ENCODE results near the gene ABRAXAS1.

ABRAXAS1 gene

DNA sequence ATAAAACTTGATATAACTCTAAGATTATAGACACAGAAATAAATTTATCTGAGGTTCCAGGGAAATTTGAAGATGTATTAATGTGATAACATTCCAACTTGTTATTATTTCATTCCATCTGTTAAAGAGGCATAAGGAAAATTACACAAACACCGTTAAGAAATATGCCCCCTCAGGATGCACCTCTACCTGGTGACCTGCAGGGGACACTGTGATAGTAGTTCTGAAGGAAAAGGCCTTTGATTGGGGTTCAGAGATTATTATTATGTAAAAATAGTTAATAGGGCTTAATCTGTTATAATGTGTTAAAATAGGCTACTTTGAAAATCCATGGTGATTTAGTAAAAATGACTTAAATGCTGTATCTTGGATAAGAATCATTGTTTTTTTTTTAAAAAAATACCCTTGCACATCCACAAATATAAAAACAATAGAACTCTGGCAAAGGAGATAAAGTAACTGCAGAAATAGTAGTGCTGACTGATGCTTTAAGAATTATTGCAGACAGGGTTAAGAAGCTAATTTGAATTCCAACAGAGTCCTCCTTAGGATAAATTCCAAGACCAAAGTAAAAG is 6.1 kb upstream of the ABRAXAS1 start:
- WGBS (ENCODE audit: extremely low coverage, insufficient coverage, insufficient read length), result no CpG with 5 or more reads among the region's 1 CpG
- Histone ChIP-seq H3K4me2 (ENCODE audit: low read length) (no peak overlapping the region), H4K8ac (ENCODE audit: low read depth, low read length) (no peak overlapping the region)

DNA sequence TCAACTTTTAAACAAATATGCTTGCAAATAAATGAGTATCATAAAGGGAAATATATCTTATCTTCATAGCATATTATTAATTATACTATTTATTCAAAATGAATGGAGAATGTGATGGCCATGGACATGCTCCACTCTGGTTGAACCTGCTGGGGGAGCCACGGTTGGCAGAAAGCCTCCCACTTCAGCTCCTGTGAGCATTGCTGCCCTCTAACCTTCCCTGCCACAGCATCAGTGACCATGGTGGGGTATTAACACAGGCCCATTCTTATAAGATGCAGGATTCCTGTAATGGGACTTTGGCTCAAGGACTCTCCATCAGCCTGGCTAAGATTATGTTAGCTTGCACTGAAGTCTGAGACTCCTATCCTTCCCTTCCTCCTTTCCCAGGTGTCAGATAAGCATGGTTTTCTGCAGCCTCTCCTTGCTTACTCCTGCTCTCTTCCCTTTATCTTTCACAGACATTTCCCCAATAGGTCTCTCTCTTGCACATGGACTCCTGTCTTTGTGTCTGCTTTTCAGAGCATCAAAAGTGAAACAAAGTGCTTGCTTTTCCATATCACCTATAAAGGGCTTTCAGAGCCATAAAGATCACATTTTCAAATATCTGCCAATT is 4.9 kb upstream of the ABRAXAS1 start:
- Histone ChIP-seq H3K4me2 (ENCODE audit: low read length) (no peak overlapping the region), H3K79me1 (ENCODE audit: low read length) (peaks cover 1% of the 10 kb centered on the region), H3K9ac (ENCODE audit: low read length) (no peak overlapping the region), H3K9me3 (ENCODE audit: insufficient read depth, low read depth, low read length) (peaks cover 2% of the 10 kb centered on the region), H3K14ac (ENCODE audit: low read length) (no peak overlapping the region), H3K18ac (ENCODE audit: low read length) (no peak overlapping the region), H2BK12ac (ENCODE audit: low read length) (no peak overlapping the region), H4K91ac (ENCODE audit: low read depth, low read length) (no peak overlapping the region), H3K23ac (ENCODE audit: low read length) (no peak overlapping the region), H2BK5ac (ENCODE audit: low read depth, low read length, poor library complexity) (no peak overlapping the region), H2AFZ (ENCODE audit: insufficient read depth, low read length, poor library complexity) (no peak overlapping the region), H3K4me1 (ENCODE audit: control insufficient read depth in 1 of 2, insufficient read depth in 2 of 2, low read length in 2 of 2) (no peaks in the 10 kb centered on the region), H3K36me3 (ENCODE audit: control insufficient read depth in 1 of 2, insufficient read depth in 2 of 2, low read length in 2 of 2) (no peaks in the 10 kb centered on the region), H4K12ac (ENCODE audit: low read depth, low read length) (no peak overlapping the region), H3K27me3 (ENCODE audit: insufficient read depth, low read length) (no peaks in the 10 kb centered on the region), H3K27ac (ENCODE audit: low read depth, low read length) (no peak overlapping the region), H3K79me2 (ENCODE audit: control insufficient read depth, insufficient read depth, low read length, poor library complexity) (peaks cover under 1% of the 10 kb centered on the region), H3K4ac (ENCODE audit: low read depth, low read length) (no peak overlapping the region), H3K4me3 (ENCODE audit: low read depth, low read length) (no peak overlapping the region), H2BK120ac (ENCODE audit: insufficient read depth, low read length, poor library complexity) (no peak overlapping the region), H4K8ac (ENCODE audit: low read depth, low read length) (no peak overlapping the region), H2AK5ac (ENCODE audit: low read length) (no peak overlapping the region)
- no peak for DNase-seq
- no CpG with 5 or more reads among the region's 1 CpG for WGBS (ENCODE audit: extremely low coverage, insufficient coverage, insufficient read length)

More for the DNA sequence above, 6.1 kb upstream of the ABRAXAS1 start:
- Histone ChIP-seq H3K18ac (ENCODE audit: low read length) (no peak overlapping the region), H4K91ac (ENCODE audit: low read depth, low read length) (no peak overlapping the region), H3K36me3 (ENCODE audit: control insufficient read depth in 1 of 2, insufficient read depth in 2 of 2, low read length in 2 of 2) (no peaks in the 10 kb centered on the region), H3K9me3 (ENCODE audit: insufficient read depth, low read depth, low read length) (peaks cover 2% of the 10 kb centered on the region), H3K4ac (ENCODE audit: low read depth, low read length) (no peak overlapping the region), H2AK5ac (ENCODE audit: low read length) (no peak overlapping the region), H2BK5ac (ENCODE audit: low read depth, low read length, poor library complexity) (no peak overlapping the region), H3K4me1 (ENCODE audit: control insufficient read depth in 1 of 2, insufficient read depth in 2 of 2, low read length in 2 of 2) (no peaks in the 10 kb centered on the region), H3K14ac (ENCODE audit: low read length) (no peak overlapping the region), H2BK120ac (ENCODE audit: insufficient read depth, low read length, poor library complexity) (no peak overlapping the region), H3K79me2 (ENCODE audit: control insufficient read depth, insufficient read depth, low read length, poor library complexity) (no peaks in the 10 kb centered on the region), H4K12ac (ENCODE audit: low read depth, low read length) (no peak overlapping the region), H3K27ac (ENCODE audit: low read depth, low read length) (no peak overlapping the region), H3K79me1 (ENCODE audit: low read length) (no peaks in the 10 kb centered on the region), H3K4me3 (ENCODE audit: low read depth, low read length) (no peak overlapping the region), H3K27me3 (ENCODE audit: insufficient read depth, low read length) (no peaks in the 10 kb centered on the region), H2BK12ac (ENCODE audit: low read length) (no peak overlapping the region), H3K9ac (ENCODE audit: low read length) (no peak overlapping the region), H3K23ac (ENCODE audit: low read length) (no peak overlapping the region), H2AFZ (ENCODE audit: insufficient read depth, low read length, poor library complexity) (no peak overlapping the region)
- DNase-seq, result peak in 1 of 2 donors; percentile 53

DNA sequence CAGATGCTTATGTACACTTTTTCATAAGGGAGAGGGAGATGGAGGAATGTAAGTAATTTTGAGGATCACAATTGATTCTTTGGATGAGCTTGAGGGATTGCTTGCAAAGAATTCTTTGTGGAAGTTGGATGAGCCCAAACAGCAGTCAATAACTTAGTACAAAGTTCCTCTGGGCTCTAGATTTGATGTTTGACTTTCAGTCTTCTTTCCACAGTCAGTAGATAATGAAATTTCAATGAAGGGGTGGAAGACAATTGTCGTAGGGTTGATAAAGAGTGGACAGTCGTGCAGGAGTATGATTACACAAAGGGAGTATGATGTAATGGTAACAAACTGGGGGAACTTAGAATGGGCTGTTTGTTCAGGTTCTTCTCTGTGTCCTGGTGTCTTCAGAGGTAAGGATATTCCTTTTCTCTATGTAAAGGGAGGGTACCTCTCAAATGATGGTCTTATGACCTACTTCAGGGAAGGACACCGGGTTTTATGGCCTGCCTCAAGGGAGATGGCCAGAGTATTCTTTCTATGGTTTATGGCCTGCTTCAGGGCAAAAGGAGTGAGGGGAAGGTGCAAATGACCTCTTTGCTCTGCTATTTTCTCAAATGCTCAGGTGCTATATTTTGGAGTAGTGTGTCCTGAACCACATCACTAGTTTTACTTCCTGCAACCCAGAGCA is 1.7 kb upstream of the ABRAXAS1 start:
- H3K4ac ChIP-seq (ENCODE audit: low read depth, low read length), result no peak overlapping the region
- no peak overlapping the region for H3K23ac ChIP-seq (ENCODE audit: low read length)
- H3K36me3 ChIP-seq (ENCODE audit: control insufficient read depth in 1 of 2, insufficient read depth in 2 of 2, low read length in 2 of 2), result no peaks in the 10 kb centered on the region
- peaks cover 6% of the 10 kb centered on the region for H3K79me1 ChIP-seq (ENCODE audit: low read length)
- no peak overlapping the region for H4K12ac ChIP-seq (ENCODE audit: low read depth, low read length)
- H2BK120ac ChIP-seq (ENCODE audit: insufficient read depth, low read length, poor library complexity), result no peak overlapping the region
- no peak overlapping the region for H3K27ac ChIP-seq (ENCODE audit: low read depth, low read length)
- no peak for DNase-seq
- H3K4me3 ChIP-seq (ENCODE audit: low read depth, low read length), result no peak overlapping the region
- H4K8ac ChIP-seq (ENCODE audit: low read depth, low read length), result no peak overlapping the region
- no peak overlapping the region for H3K9ac ChIP-seq (ENCODE audit: low read length)
- H3K27me3 ChIP-seq (ENCODE audit: insufficient read depth, low read length), result no peaks in the 10 kb centered on the region
- H2BK12ac ChIP-seq (ENCODE audit: low read length), result no peak overlapping the region
- no peaks in the 10 kb centered on the region for H3K9me3 ChIP-seq (ENCODE audit: insufficient read depth, low read depth, low read length)
- H3K4me1 ChIP-seq (ENCODE audit: control insufficient read depth in 1 of 2, insufficient read depth in 2 of 2, low read length in 2 of 2), result no peaks in the 10 kb centered on the region
- H3K14ac ChIP-seq (ENCODE audit: low read length), result no peak overlapping the region
- no peak overlapping the region for H3K4me2 ChIP-seq (ENCODE audit: low read length)
- no peak overlapping the region for H2BK5ac ChIP-seq (ENCODE audit: low read depth, low read length, poor library complexity)
- H2AK5ac ChIP-seq (ENCODE audit: low read length), result no peak overlapping the region
- no peak overlapping the region for H2AFZ ChIP-seq (ENCODE audit: insufficient read depth, low read length, poor library complexity)
- H3K79me2 ChIP-seq (ENCODE audit: control insufficient read depth, insufficient read depth, low read length, poor library complexity), result peaks cover 5% of the 10 kb centered on the region
- no peak overlapping the region for H3K18ac ChIP-seq (ENCODE audit: low read length)
- H4K91ac ChIP-seq (ENCODE audit: low read depth, low read length), result no peak overlapping the region
- no CpG with 5 or more reads among the region's 3 CpGs for WGBS (ENCODE audit: extremely low coverage, insufficient coverage, insufficient read length)

DNA sequence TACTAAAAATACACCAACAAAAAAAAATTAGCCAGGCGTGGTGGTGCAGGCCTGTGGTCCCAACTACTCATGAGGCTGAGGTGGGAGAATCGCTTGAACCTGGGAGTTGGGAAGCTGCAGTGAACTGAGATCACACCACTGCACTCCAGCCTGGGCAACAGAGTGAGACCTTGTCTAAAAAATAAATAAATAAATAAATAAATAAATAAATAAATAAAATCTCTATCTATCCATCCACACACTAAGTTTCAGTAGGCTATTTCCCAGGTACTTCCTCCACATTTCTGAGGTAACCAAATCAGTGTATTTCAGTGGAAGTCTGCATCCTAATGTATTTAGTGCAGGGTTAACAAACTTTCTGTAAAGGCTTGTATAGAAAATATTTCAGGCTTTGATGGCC is 10.9 kb downstream of the ABRAXAS1 start:
- H3K9ac ChIP-seq (ENCODE audit: low read length), result no peak overlapping the region
- H3K79me1 ChIP-seq (ENCODE audit: low read length), result no peaks in the 10 kb centered on the region
- H3K27me3 ChIP-seq (ENCODE audit: insufficient read depth, low read length), result no peaks in the 10 kb centered on the region
- no peak overlapping the region for H2AK5ac ChIP-seq (ENCODE audit: low read length)
- H3K14ac ChIP-seq (ENCODE audit: low read length), result no peak overlapping the region
- H2BK12ac ChIP-seq (ENCODE audit: low read length), result no peak overlapping the region
- no peak overlapping the region for H3K18ac ChIP-seq (ENCODE audit: low read length)
- H3K79me2 ChIP-seq (ENCODE audit: control insufficient read depth, insufficient read depth, low read length, poor library complexity), result no peaks in the 10 kb centered on the region
- H2BK120ac ChIP-seq (ENCODE audit: insufficient read depth, low read length, poor library complexity), result no peak overlapping the region
- H3K36me3 ChIP-seq (ENCODE audit: control insufficient read depth in 1 of 2, insufficient read depth in 2 of 2, low read length in 2 of 2), result peaks cover 6 to 7% of the 10 kb centered on the region in 2 experiments
- no peak overlapping the region for H3K4ac ChIP-seq (ENCODE audit: low read depth, low read length)
- no CpG with 5 or more reads among the region's 2 CpGs for WGBS (ENCODE audit: extremely low coverage, insufficient coverage, insufficient read length)
- H3K4me2 ChIP-seq (ENCODE audit: low read length), result no peak overlapping the region
- no peaks in the 10 kb centered on the region for H3K4me1 ChIP-seq (ENCODE audit: control insufficient read depth in 1 of 2, insufficient read depth in 2 of 2, low read length in 2 of 2)
- no peak overlapping the region for H3K23ac ChIP-seq (ENCODE audit: low read length)
- no peak overlapping the region for H3K4me3 ChIP-seq (ENCODE audit: low read depth, low read length)
- no peak overlapping the region for H2AFZ ChIP-seq (ENCODE audit: insufficient read depth, low read length, poor library complexity)
- no peak overlapping the region for H4K8ac ChIP-seq (ENCODE audit: low read depth, low read length)
- no peak for DNase-seq
- H3K9me3 ChIP-seq (ENCODE audit: insufficient read depth, low read depth, low read length), result no peaks in the 10 kb centered on the region
- H2BK5ac ChIP-seq (ENCODE audit: low read depth, low read length, poor library complexity), result no peak overlapping the region
- no peak overlapping the region for H3K27ac ChIP-seq (ENCODE audit: low read depth, low read length)
- H4K12ac ChIP-seq (ENCODE audit: low read depth, low read length), result no peak overlapping the region
- no peak overlapping the region for H4K91ac ChIP-seq (ENCODE audit: low read depth, low read length)

All from trophoblast cell (in vitro differentiated cells and primary cell).